ENCODE data around the gene DLGAP1. TPM values are rescaled to one million over a fixed set of nuclear protein-coding genes. Genes with fewer than 3 reads are reported as not detected.

Gene DLGAP1
- total RNA-seq, 1 experiment from 2014 or later: 0.39 TPM

GRCh38 chr18:4181086-4181485 is 274.0 kb downstream of the DLGAP1 start:
- Histone ChIP-seq H3K9ac (ENCODE audit: low read length) (no peak overlapping the region), H3K4me3 (replicated peaks in 1 of 2; ENCODE audit: low read depth in 1 of 2, low read length in 2 of 2) (no peak overlapping the region), H3K79me2 (ENCODE audit: insufficient read depth, low read length) (no peaks in the 10 kb centered on the region), H3K27me3 (ENCODE audit: insufficient read depth, low read length) (no peaks in the 10 kb centered on the region), H3K9me3 (ENCODE audit: control insufficient read depth in 1 of 2, insufficient read depth in 1 of 2, low read depth in 1 of 2, low read length in 2 of 2) (no peaks in the 10 kb centered on the region), H4K20me1 (ENCODE audit: insufficient read depth) (no peaks in the 10 kb centered on the region), H3K27ac (ENCODE audit: low read depth, low read length) (no peak overlapping the region), H3K36me3 (ENCODE audit: control insufficient read depth in 1 of 2, insufficient read depth in 2 of 2, low read length in 2 of 2) (no peaks in the 10 kb centered on the region), H3K9me2 (ENCODE audit: insufficient read depth) (no peaks in the 10 kb centered on the region), H3K4me2 (ENCODE audit: low read length) (no peak overlapping the region), H2AFZ (ENCODE audit: low read depth, low read length, poor library complexity, severe bottlenecking) (no peak overlapping the region), H3K4me1 (ENCODE audit: control insufficient read depth in 1 of 2, insufficient read depth in 2 of 2, low read length in 2 of 2) (no peaks in the 10 kb centered on the region)
- intact Hi-C loops (cut with micrococcal nuclease): loop anchor here (10.0 kb wide), 1 partner anchor 64 kb away; no protein-coding TSS in a partner anchor
- ChIA-PET POLR2A (no interaction called here), RAD21 (ENCODE audit: low non-redundant PET in 1 of 2, low total read pairs in 2 of 2, uncharacterized antibody in 2 of 2, unreplicated experiment in 2 of 2) (no interaction called here), CTCF (no interaction called here)
- TF ChIP-seq, protein P1, sequence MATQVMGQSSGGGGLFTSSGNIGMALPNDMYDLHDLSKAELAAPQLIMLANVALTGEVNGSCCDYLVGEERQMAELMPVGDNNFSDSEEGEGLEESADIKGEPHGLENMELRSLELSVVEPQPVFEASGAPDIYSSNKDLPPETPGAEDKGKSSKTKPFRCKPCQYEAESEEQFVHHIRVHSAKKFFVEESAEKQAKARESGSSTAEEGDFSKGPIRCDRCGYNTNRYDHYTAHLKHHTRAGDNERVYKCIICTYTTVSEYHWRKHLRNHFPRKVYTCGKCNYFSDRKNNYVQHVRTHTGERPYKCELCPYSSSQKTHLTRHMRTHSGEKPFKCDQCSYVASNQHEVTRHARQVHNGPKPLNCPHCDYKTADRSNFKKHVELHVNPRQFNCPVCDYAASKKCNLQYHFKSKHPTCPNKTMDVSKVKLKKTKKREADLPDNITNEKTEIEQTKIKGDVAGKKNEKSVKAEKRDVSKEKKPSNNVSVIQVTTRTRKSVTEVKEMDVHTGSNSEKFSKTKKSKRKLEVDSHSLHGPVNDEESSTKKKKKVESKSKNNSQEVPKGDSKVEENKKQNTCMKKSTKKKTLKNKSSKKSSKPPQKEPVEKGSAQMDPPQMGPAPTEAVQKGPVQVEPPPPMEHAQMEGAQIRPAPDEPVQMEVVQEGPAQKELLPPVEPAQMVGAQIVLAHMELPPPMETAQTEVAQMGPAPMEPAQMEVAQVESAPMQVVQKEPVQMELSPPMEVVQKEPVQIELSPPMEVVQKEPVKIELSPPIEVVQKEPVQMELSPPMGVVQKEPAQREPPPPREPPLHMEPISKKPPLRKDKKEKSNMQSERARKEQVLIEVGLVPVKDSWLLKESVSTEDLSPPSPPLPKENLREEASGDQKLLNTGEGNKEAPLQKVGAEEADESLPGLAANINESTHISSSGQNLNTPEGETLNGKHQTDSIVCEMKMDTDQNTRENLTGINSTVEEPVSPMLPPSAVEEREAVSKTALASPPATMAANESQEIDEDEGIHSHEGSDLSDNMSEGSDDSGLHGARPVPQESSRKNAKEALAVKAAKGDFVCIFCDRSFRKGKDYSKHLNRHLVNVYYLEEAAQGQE (IDR thresholded peaks at IDR 0.05; ENCODE audit: low read depth): no peak
- TF ChIP-seq SRF (IDR thresholded peaks at IDR 0.05; ENCODE audit: low read depth) (no peak), JUND (IDR thresholded peaks at IDR 0.05) (no peak), ELF1 (IDR thresholded peaks at IDR 0.05; ENCODE audit: borderline replicate concordance, low read depth) (no peak), EGR1 (IDR thresholded peaks at IDR 0.05; ENCODE audit: low read depth) (no peak), ZFX (IDR thresholded peaks at IDR 0.05) (no peak), YY1 (IDR thresholded peaks at IDR 0.05; ENCODE audit: extremely low read depth, insufficient replicate concordance, low read depth, low read length) (no peak), CEBPB (IDR thresholded peaks at IDR 0.05; ENCODE audit: low read depth) (no peak), POLR2AphosphoS5 (IDR thresholded peaks at IDR 0.05; ENCODE audit: low read depth, low read length) (no peak), RAD21 (IDR thresholded peaks at IDR 0.05; ENCODE audit: low read depth) (no peak), SP1 (IDR thresholded peaks at IDR 0.05; ENCODE audit: low read depth) (no peak), EZH2 (IDR thresholded peaks at IDR 0.05) (no peak), SIN3A (IDR thresholded peaks at IDR 0.05; ENCODE audit: low read depth) (no peak), MAX (IDR thresholded peaks at IDR 0.05) (no peak), POLR2A (IDR thresholded peaks at IDR 0.05; ENCODE audit: borderline replicate concordance, extremely low read depth, insufficient read depth, insufficient read length) (no peak), TCF7L2 (IDR thresholded peaks at IDR 0.05; ENCODE audit: borderline replicate concordance, extremely low read depth, insufficient read depth, insufficient read length) (no peak), CBX3 (IDR thresholded peaks at IDR 0.05; ENCODE audit: low read depth) (no peak), CTCF (IDR thresholded peaks at IDR 0.05 in 2 of 3, conservative IDR thresholded peaks at IDR 0.05 in 1 of 3; ENCODE audit: borderline replicate concordance in 1 of 3, insufficient read depth in 1 of 3, low read depth in 2 of 3, low read length in 2 of 3) (no peak), EZH2phosphoT487 (IDR thresholded peaks at IDR 0.05; ENCODE audit: borderline replicate concordance) (no peak)
- TF ChIP-seq, protein P2, sequence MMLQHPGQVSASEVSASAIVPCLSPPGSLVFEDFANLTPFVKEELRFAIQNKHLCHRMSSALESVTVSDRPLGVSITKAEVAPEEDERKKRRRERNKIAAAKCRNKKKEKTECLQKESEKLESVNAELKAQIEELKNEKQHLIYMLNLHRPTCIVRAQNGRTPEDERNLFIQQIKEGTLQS (IDR thresholded peaks at IDR 0.05): no peak
- ATAC-seq: no peak
- DNase-seq (ENCODE audit: low read depth, low spot score): no peak
- no TSS peak for BruUV-seq (replicated peaks)

All from HCT116 (cell line).